Loucy (cell line): ENCODE results near the gene BBC3.

Experiments
- H2AFZ ChIP-seq: fragments of 200-600 bp; sonication (generic); 2 replicates; pipeline ENCODE4 v1.6.0; 2016; ENCODE audit warnings: antibody characterized with exemption, mild to moderate bottlenecking, low read length, moderate library complexity
- H3F3A ChIP-seq: fragments of 200-600 bp; 2 replicates; pipeline ENCODE4 v1.6.0; 2016; ENCODE audit warnings: antibody characterized with exemption, low read depth, mild to moderate bottlenecking
- H3K27me3 ChIP-seq: fragments of 200-600 bp; sonication (generic); 2 replicates; pipeline ENCODE4 v1.6.1; 2014; ENCODE audit warnings: low read length, mild to moderate bottlenecking; ENCODE audit not compliant: insufficient read depth, poor library complexity, severe bottlenecking
- H3K36me3 ChIP-seq: fragments of 200-600 bp; sonication (generic); 2 replicates; pipeline ENCODE4 v1.6.1; 2016; ENCODE audit warnings: low read length; ENCODE audit not compliant: insufficient read depth
- H3K4me1 ChIP-seq: fragments of 200-600 bp; sonication (generic); 2 replicates; pipeline ENCODE4 v1.5.1; 2014; ENCODE audit warnings: low read length, mild to moderate bottlenecking; ENCODE audit not compliant: insufficient read depth, poor library complexity, severe bottlenecking
- H3K4me2 ChIP-seq: fragments of 200-600 bp; sonication (generic); 2 replicates; pipeline ENCODE4 v1.6.0; 2014; ENCODE audit warnings: antibody characterized with exemption, low read length, low read depth, mild to moderate bottlenecking; ENCODE audit not compliant: poor library complexity, severe bottlenecking
- H3K4me3 ChIP-seq: fragments of 200-600 bp; sonication (generic); 2 replicates; pipeline ENCODE4 v1.5.1; 2014; ENCODE audit warnings: low read length, mild to moderate bottlenecking, mixed read lengths; ENCODE audit not compliant: poor library complexity, severe bottlenecking
- H3K79me2 ChIP-seq: fragments of 200-600 bp; sonication (generic); 2 replicates; pipeline ENCODE4 v1.6.1; 2014; ENCODE audit warnings: low read length; ENCODE audit not compliant: insufficient read depth
- H3K9ac ChIP-seq: fragments of 200-600 bp; sonication (generic); 2 replicates; pipeline ENCODE4 v1.6.0; 2014; ENCODE audit warnings: mild to moderate bottlenecking, low read depth, low read length, moderate library complexity; ENCODE audit not compliant: poor library complexity, severe bottlenecking
- H3K9me2 ChIP-seq: fragments of 200-600 bp; sonication (generic); replicated peaks from 2 replicates; pipeline ENCODE4 v1.6.1; 2016; ENCODE audit warnings: low read depth, low read length, mixed read lengths
- H3K9me3 ChIP-seq: fragments of 200-600 bp; sonication (generic); 2 replicates; pipeline ENCODE4 v1.6.1; 2014; ENCODE audit warnings: mild to moderate bottlenecking, antibody characterized with exemption, low read length, low read depth; ENCODE audit not compliant: insufficient read depth
- H4K20me1 ChIP-seq: fragments of 200-600 bp; sonication (generic); 2 replicates; pipeline ENCODE4 v1.6.0; 2014; ENCODE audit warnings: antibody characterized with exemption, low read length, mild to moderate bottlenecking; ENCODE audit not compliant: insufficient read depth, poor library complexity, severe bottlenecking
- EZH2phosphoT487 ChIP-seq: fragments of 200-600 bp; IDR thresholded peaks from 2 replicates; pipeline ENCODE4 v1.6.1; 2018; ENCODE audit warnings: antibody characterized with exemption, mild to moderate bottlenecking, moderate library complexity, borderline replicate concordance
- TF ChIP-seq, protein P1 (sequence below): fragments of 200-600 bp; sonication (generic); conservative IDR thresholded peaks from 2 replicates; pipeline ENCODE4 v1.5.1; 2014; ENCODE audit warnings: mild to moderate bottlenecking, antibody characterized with exemption, low read length

BBC3 gene

DNA sequence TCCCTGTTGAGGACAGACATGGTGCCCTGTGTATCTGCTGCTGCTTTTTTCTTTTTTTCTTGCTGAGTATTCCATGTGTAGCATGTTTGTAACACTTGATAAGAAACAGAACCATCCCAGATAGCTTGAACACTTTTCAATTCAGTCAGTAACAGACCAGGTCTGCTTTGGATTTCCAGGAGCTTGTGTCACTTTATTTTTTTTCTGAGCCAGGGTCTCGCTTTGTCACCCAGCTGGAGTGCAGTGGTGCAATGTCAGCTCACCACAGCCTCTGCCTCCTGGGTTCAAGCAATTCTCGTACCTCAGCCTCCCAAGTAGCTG, 43.7 kb downstream of the BBC3 start:
- H3K27me3 ChIP-seq: no peaks in the 10 kb centered on the region
- no peak overlapping the region for H2AFZ ChIP-seq
- TF ChIP-seq, protein P1, sequence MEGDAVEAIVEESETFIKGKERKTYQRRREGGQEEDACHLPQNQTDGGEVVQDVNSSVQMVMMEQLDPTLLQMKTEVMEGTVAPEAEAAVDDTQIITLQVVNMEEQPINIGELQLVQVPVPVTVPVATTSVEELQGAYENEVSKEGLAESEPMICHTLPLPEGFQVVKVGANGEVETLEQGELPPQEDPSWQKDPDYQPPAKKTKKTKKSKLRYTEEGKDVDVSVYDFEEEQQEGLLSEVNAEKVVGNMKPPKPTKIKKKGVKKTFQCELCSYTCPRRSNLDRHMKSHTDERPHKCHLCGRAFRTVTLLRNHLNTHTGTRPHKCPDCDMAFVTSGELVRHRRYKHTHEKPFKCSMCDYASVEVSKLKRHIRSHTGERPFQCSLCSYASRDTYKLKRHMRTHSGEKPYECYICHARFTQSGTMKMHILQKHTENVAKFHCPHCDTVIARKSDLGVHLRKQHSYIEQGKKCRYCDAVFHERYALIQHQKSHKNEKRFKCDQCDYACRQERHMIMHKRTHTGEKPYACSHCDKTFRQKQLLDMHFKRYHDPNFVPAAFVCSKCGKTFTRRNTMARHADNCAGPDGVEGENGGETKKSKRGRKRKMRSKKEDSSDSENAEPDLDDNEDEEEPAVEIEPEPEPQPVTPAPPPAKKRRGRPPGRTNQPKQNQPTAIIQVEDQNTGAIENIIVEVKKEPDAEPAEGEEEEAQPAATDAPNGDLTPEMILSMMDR: no peak
- no peak for TF ChIP-seq EZH2phosphoT487
- H3K4me3 ChIP-seq: no peak overlapping the region
- H3K79me2 ChIP-seq: peaks cover 55% of the 10 kb centered on the region; the same call in 1 of the 2 replicates
- peaks cover 37% of the 10 kb centered on the region for H4K20me1 ChIP-seq
- H3K9ac ChIP-seq: no peak overlapping the region
- H3F3A ChIP-seq: no peaks in the 10 kb centered on the region
- H3K4me1 ChIP-seq: no peaks in the 10 kb centered on the region
- H3K9me2 ChIP-seq: no peaks in the 10 kb centered on the region
- H3K9me3 ChIP-seq: no peaks in the 10 kb centered on the region
- no peak overlapping the region for H3K4me2 ChIP-seq
- H3K36me3 ChIP-seq: peaks cover 86% of the 10 kb centered on the region; the same call in 1 of the 2 replicates

DNA sequence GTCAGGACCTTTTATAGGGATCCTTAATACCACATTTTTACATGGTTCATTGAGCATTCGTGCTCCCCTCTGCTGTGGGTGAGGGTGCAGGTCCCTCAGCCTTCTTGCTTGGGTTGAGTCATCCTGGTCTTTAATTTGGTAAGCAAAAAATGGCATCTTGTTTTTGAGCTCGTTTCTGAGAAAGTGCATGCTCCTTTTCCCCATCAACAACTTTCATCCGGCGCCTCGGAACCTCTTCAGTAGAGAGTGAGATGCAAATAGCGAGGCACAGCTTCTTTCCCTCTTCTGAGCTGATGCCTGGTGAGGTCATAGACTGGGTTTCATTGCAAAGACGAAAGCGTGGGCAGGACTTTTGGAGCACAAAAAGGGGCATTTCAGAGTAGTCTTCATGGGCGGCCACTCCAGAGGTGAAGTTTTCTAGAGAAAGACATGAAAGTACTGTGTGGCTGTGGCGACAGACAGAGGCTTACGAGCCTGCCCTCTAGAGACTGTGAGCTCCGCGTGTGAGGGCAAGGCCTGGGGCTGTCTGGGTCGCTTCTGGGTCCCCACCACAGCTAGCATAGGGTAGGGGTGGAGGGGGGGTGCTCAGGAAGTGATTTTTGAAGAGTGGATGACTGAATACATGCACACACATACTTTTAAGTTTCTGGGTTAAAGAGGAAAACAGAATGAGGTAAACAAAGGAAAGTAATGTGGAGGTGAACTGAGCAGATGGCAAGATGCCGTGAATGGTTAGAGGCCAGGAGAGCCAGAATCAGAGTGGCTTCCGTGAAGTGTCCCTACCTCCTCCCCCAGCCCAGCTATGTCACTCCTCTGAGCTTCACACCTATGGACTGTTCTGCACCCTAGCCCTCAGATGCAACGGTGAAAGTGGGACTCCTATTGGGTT, 44.3 kb downstream of the BBC3 start:
- H3K4me3 ChIP-seq: no peak overlapping the region
- H3K9ac ChIP-seq: no peak overlapping the region
- H3K36me3 ChIP-seq: peaks cover 89% of the 10 kb centered on the region; the same call in 1 of the 2 replicates
- no peaks in the 10 kb centered on the region for H3F3A ChIP-seq
- no peak overlapping the region for H3K4me2 ChIP-seq
- H3K79me2 ChIP-seq: peaks cover 60% of the 10 kb centered on the region; the same call in 1 of the 2 replicates
- peaks cover 43% of the 10 kb centered on the region for H4K20me1 ChIP-seq
- TF ChIP-seq, protein P1: no peak
- no peak for TF ChIP-seq EZH2phosphoT487
- no peaks in the 10 kb centered on the region for H3K9me3 ChIP-seq
- H2AFZ ChIP-seq: no peak overlapping the region
- H3K9me2 ChIP-seq: no peaks in the 10 kb centered on the region
- no peaks in the 10 kb centered on the region for H3K27me3 ChIP-seq
- H3K4me1 ChIP-seq: no peaks in the 10 kb centered on the region

DNA sequence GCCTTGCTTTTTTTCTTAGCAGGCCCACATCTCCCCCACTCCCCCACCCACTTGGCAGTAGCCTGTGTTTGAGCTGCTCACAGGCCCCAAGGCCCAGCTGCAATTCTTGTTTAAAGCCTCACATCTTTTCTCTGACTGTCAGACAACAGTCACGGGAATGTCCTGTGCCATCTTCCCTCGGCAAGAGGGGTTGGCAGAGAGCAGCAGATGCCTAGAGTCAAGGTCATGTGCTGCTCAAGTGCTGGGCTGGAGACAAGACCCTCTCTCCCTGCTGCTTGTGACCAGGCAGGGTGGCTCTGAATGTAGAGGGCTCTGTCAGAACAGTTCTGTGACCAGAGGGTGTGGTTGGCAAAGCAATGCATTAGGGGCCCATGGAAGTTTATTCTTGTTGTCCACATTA, 47.4 kb downstream of the BBC3 start:
- peaks cover 33% of the 10 kb centered on the region for H4K20me1 ChIP-seq
- H3K9me2 ChIP-seq: no peaks in the 10 kb centered on the region
- no peak overlapping the region for H2AFZ ChIP-seq
- peaks cover 82% of the 10 kb centered on the region; the same call in 1 of the 2 replicates for H3K36me3 ChIP-seq
- no peak overlapping the region for H3K4me3 ChIP-seq
- H3K9me3 ChIP-seq: no peaks in the 10 kb centered on the region
- no peak overlapping the region for H3K4me2 ChIP-seq
- no peaks in the 10 kb centered on the region for H3F3A ChIP-seq
- H3K4me1 ChIP-seq: no peaks in the 10 kb centered on the region
- TF ChIP-seq, protein P1: no peak
- TF ChIP-seq EZH2phosphoT487: no peak
- peaks cover 62% of the 10 kb centered on the region; the same call in 1 of the 2 replicates for H3K79me2 ChIP-seq
- no peaks in the 10 kb centered on the region for H3K27me3 ChIP-seq
- H3K9ac ChIP-seq: no peak overlapping the region
